ENCODE data around the gene SMIM24. TPM values are rescaled to one million over a fixed set of nuclear protein-coding genes. Genes with fewer than 3 reads are reported as not detected.

The SMIM24 gene
- total RNA-seq, 1 experiment from 2014 or later: 0.89 TPM

GRCh38 chr19:3524078-3524842, 43.9 kb upstream of the SMIM24 start:
- Histone ChIP-seq H3K9me3 (ENCODE audit: low read length) (no peaks in the 10 kb centered on the region), H3K36me3 (ENCODE audit: insufficient read depth, low read length) (no peaks in the 10 kb centered on the region), H2AFZ (ENCODE audit: low read length) (no peak overlapping the region), H3K79me2 (ENCODE audit: low read length) (peaks cover 26% of the 10 kb centered on the region), H3K4me1 (ENCODE audit: low read length) (peaks cover 3% of the 10 kb centered on the region; the same call in 1 of the 2 replicates), H3K4me3 (ENCODE audit: low read length) (no peak overlapping the region), H3K27me3 (ENCODE audit: low read length) (no peaks in the 10 kb centered on the region), H3K4me2 (ENCODE audit: low read depth, low read length, poor library complexity, severe bottlenecking) (no peak overlapping the region), H3K27ac (ENCODE audit: low read length) (no peak overlapping the region), H3K9ac (ENCODE audit: low read length) (no peak overlapping the region), H3K9me2 (replicated peaks; ENCODE audit: insufficient read depth, low read length) (no peaks in the 10 kb centered on the region), H4K20me1 (ENCODE audit: insufficient read depth, low read depth, low read length) (peaks cover 4% of the 10 kb centered on the region; the same call in 1 of the 2 replicates)
- DNase-seq: no peak

- no peaks in the 10 kb centered on the region for H3K36me3 ChIP-seq (ENCODE audit: insufficient read depth, low read length)
- no peak overlapping the region for H3K4me3 ChIP-seq (ENCODE audit: low read length)
- H3K9me3 ChIP-seq (ENCODE audit: low read length): no peaks in the 10 kb centered on the region
- no peak overlapping the region for H3K4me2 ChIP-seq (ENCODE audit: low read depth, low read length, poor library complexity, severe bottlenecking)
- H3K79me2 ChIP-seq (ENCODE audit: low read length): peaks cover 33% of the 10 kb centered on the region
- H3K27me3 ChIP-seq (ENCODE audit: low read length): no peaks in the 10 kb centered on the region
- no peaks in the 10 kb centered on the region for H3K9me2 ChIP-seq (replicated peaks; ENCODE audit: insufficient read depth, low read length)
- no peak overlapping the region for H3K27ac ChIP-seq (ENCODE audit: low read length)
- peaks cover 9% of the 10 kb centered on the region for H3K4me1 ChIP-seq (ENCODE audit: low read length)
- no peak overlapping the region for H3K9ac ChIP-seq (ENCODE audit: low read length)
- no peak overlapping the region for H2AFZ ChIP-seq (ENCODE audit: low read length)
- peaks cover 4% of the 10 kb centered on the region; the same call in 1 of the 2 replicates for H4K20me1 ChIP-seq (ENCODE audit: insufficient read depth, low read depth, low read length)
- no peak for DNase-seq
Measured at GRCh38 chr19:3523361-3524077, 43.2 kb upstream of the SMIM24 start.

- no peak for DNase-seq
- no peak overlapping the region for H3K9ac ChIP-seq (ENCODE audit: low read length)
- H3K27me3 ChIP-seq (ENCODE audit: low read length): no peaks in the 10 kb centered on the region
- H3K27ac ChIP-seq (ENCODE audit: low read length): no peak overlapping the region
- H3K4me3 ChIP-seq (ENCODE audit: low read length): no peak overlapping the region
- no peak overlapping the region for H3K4me2 ChIP-seq (ENCODE audit: low read depth, low read length, poor library complexity, severe bottlenecking)
- H3K79me2 ChIP-seq (ENCODE audit: low read length): peaks cover 42% of the 10 kb centered on the region
- no peaks in the 10 kb centered on the region for H3K9me2 ChIP-seq (replicated peaks; ENCODE audit: insufficient read depth, low read length)
- no peaks in the 10 kb centered on the region for H3K9me3 ChIP-seq (ENCODE audit: low read length)
- H3K4me1 ChIP-seq (ENCODE audit: low read length): peaks cover 16% of the 10 kb centered on the region
- H3K36me3 ChIP-seq (ENCODE audit: insufficient read depth, low read length): no peaks in the 10 kb centered on the region
- H2AFZ ChIP-seq (ENCODE audit: low read length): no peak overlapping the region
- peaks cover 4% of the 10 kb centered on the region; the same call in 1 of the 2 replicates for H4K20me1 ChIP-seq (ENCODE audit: insufficient read depth, low read depth, low read length)
Measured at GRCh38 chr19:3522421-3523360, 42.4 kb upstream of the SMIM24 start.

GRCh38 chr19:3521104-3521445, 40.8 kb upstream of the SMIM24 start:
- peaks cover 57% of the 10 kb centered on the region for H3K79me2 ChIP-seq (ENCODE audit: low read length)
- no peaks in the 10 kb centered on the region for H3K9me2 ChIP-seq (replicated peaks; ENCODE audit: insufficient read depth, low read length)
- no peaks in the 10 kb centered on the region for H3K36me3 ChIP-seq (ENCODE audit: insufficient read depth, low read length)
- H3K9ac ChIP-seq (ENCODE audit: low read length): no peak overlapping the region
- no peak for DNase-seq
- peaks cover 9% of the 10 kb centered on the region for H4K20me1 ChIP-seq (ENCODE audit: insufficient read depth, low read depth, low read length)
- H3K9me3 ChIP-seq (ENCODE audit: low read length): no peaks in the 10 kb centered on the region
- peaks cover 31% of the 10 kb centered on the region for H3K4me1 ChIP-seq (ENCODE audit: low read length)
- H2AFZ ChIP-seq (ENCODE audit: low read length): no peak overlapping the region
- no peak overlapping the region for H3K4me3 ChIP-seq (ENCODE audit: low read length)
- no peak overlapping the region for H3K27ac ChIP-seq (ENCODE audit: low read length)
- no peak overlapping the region for H3K4me2 ChIP-seq (ENCODE audit: low read depth, low read length, poor library complexity, severe bottlenecking)
- no peaks in the 10 kb centered on the region for H3K27me3 ChIP-seq (ENCODE audit: low read length)

- Histone ChIP-seq H3K9ac (ENCODE audit: low read length) (no peak overlapping the region), H3K9me3 (ENCODE audit: low read length) (no peaks in the 10 kb centered on the region), H3K79me2 (ENCODE audit: low read length) (peaks cover 63% of the 10 kb centered on the region)
Measured at GRCh38 chr19:3520166-3521103, 40.1 kb upstream of the SMIM24 start.

GRCh38 chr19:3519126-3519525, 38.8 kb upstream of the SMIM24 start:
- H3K27ac ChIP-seq (ENCODE audit: low read length): no peak overlapping the region
- H3K4me2 ChIP-seq (ENCODE audit: low read depth, low read length, poor library complexity, severe bottlenecking): no peak overlapping the region
- H3K9me2 ChIP-seq (replicated peaks; ENCODE audit: insufficient read depth, low read length): no peaks in the 10 kb centered on the region
- H3K27me3 ChIP-seq (ENCODE audit: low read length): no peaks in the 10 kb centered on the region
- H3K4me3 ChIP-seq (ENCODE audit: low read length): no peak overlapping the region
- H3K9ac ChIP-seq (ENCODE audit: low read length): no peak overlapping the region
- H4K20me1 ChIP-seq (ENCODE audit: insufficient read depth, low read depth, low read length): peaks cover 18% of the 10 kb centered on the region
- no peaks in the 10 kb centered on the region for H3K36me3 ChIP-seq (ENCODE audit: insufficient read depth, low read length)
- no peak for DNase-seq
- peaks cover 36% of the 10 kb centered on the region for H3K4me1 ChIP-seq (ENCODE audit: low read length)
- H3K79me2 ChIP-seq (ENCODE audit: low read length): peaks cover 74% of the 10 kb centered on the region
- H2AFZ ChIP-seq (ENCODE audit: low read length): no peak overlapping the region
- no peaks in the 10 kb centered on the region for H3K9me3 ChIP-seq (ENCODE audit: low read length)

More at GRCh38 chr19:3520166-3521103, 40.1 kb upstream of the SMIM24 start:
- Histone ChIP-seq H3K4me1 (ENCODE audit: low read length) (peaks cover 36% of the 10 kb centered on the region), H3K9me2 (replicated peaks; ENCODE audit: insufficient read depth, low read length) (no peaks in the 10 kb centered on the region), H3K36me3 (ENCODE audit: insufficient read depth, low read length) (no peaks in the 10 kb centered on the region), H3K27me3 (ENCODE audit: low read length) (no peaks in the 10 kb centered on the region), H3K4me2 (ENCODE audit: low read depth, low read length, poor library complexity, severe bottlenecking) (no peak overlapping the region), H3K4me3 (ENCODE audit: low read length) (no peak overlapping the region), H3K27ac (ENCODE audit: low read length) (0 out of 2 replicates have a peak overlapping the region, but pooled peaks have one; percentile 37), H2AFZ (ENCODE audit: low read length) (no peak overlapping the region), H4K20me1 (ENCODE audit: insufficient read depth, low read depth, low read length) (peaks cover 13% of the 10 kb centered on the region)
- DNase-seq: no peak

- no peaks in the 10 kb centered on the region for H3K36me3 ChIP-seq (ENCODE audit: insufficient read depth, low read length)
- H3K4me3 ChIP-seq (ENCODE audit: low read length): no peak overlapping the region
- no peak overlapping the region for H3K4me2 ChIP-seq (ENCODE audit: low read depth, low read length, poor library complexity, severe bottlenecking)
- peaks cover 79% of the 10 kb centered on the region for H3K79me2 ChIP-seq (ENCODE audit: low read length)
- peaks cover 18% of the 10 kb centered on the region for H4K20me1 ChIP-seq (ENCODE audit: insufficient read depth, low read depth, low read length)
- H3K27me3 ChIP-seq (ENCODE audit: low read length): no peaks in the 10 kb centered on the region
- DNase-seq: no peak
- no peaks in the 10 kb centered on the region for H3K9me2 ChIP-seq (replicated peaks; ENCODE audit: insufficient read depth, low read length)
- H3K27ac ChIP-seq (ENCODE audit: low read length): no peak overlapping the region
- H3K4me1 ChIP-seq (ENCODE audit: low read length): peaks cover 36% of the 10 kb centered on the region
- no peak overlapping the region for H3K9ac ChIP-seq (ENCODE audit: low read length)
- H3K9me3 ChIP-seq (ENCODE audit: low read length): no peaks in the 10 kb centered on the region
- no peak overlapping the region for H2AFZ ChIP-seq (ENCODE audit: low read length)
Measured at GRCh38 chr19:3518659-3519058, 38.3 kb upstream of the SMIM24 start.

All from Karpas-422 (cell line).